ENCODE data around the gene ATAT1. TPM values are rescaled to one million over a fixed set of nuclear protein-coding genes. Genes with fewer than 3 reads are reported as not detected.
A peak's percentile ranks its signal among the peaks of the same experiment; 100 is the strongest.

Gene ATAT1
- total RNA-seq, 4 donors from 2014 or later = 8.5 to 10.2 (median 10.1) TPM; not detected in 1

DNA sequence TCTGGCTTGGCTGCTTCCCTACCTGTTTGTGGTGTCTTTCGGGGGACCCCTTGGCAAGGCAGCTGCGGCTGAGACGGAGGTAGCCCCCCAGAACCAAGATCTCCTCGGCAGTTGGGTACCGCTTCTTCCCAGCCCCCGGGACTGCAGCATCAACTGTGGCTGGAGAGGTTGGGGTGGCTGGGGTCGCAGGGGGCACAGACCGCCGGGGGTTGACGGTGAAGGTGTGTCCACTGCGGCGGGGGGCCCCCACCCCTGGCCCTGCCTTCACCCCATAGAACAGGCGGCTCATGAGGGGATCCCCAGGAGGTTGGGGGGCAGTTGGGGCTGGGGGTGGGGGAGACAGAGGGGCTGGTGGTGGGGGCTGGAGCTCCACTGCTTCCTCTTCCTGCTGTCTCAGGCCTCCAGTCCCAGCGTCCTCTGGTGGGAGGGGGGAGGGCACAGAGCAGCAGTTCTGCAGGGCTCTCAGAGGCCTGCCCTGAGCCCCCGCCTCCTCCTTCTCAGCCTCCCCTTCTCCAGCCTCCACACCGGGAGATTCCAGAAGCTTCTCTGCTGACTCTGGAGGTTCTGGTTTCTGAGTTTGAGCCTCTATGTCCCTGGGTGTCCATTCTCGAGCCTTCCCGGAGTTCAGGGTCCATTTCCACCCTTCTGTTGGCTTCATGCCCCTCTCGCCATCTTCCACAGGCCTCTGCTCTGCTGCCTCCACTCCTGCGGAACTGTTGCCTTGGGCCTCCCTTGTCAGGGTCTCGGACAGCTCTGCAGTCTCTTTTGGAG, 57.9 kb downstream of the ATAT1 start:
- H3K27ac ChIP-seq = peak overlapping the region; percentile 98 to 99
- TF ChIP-seq POLR2A (IDR thresholded peaks at IDR 0.05) = no peak
- TF ChIP-seq, protein P1, sequence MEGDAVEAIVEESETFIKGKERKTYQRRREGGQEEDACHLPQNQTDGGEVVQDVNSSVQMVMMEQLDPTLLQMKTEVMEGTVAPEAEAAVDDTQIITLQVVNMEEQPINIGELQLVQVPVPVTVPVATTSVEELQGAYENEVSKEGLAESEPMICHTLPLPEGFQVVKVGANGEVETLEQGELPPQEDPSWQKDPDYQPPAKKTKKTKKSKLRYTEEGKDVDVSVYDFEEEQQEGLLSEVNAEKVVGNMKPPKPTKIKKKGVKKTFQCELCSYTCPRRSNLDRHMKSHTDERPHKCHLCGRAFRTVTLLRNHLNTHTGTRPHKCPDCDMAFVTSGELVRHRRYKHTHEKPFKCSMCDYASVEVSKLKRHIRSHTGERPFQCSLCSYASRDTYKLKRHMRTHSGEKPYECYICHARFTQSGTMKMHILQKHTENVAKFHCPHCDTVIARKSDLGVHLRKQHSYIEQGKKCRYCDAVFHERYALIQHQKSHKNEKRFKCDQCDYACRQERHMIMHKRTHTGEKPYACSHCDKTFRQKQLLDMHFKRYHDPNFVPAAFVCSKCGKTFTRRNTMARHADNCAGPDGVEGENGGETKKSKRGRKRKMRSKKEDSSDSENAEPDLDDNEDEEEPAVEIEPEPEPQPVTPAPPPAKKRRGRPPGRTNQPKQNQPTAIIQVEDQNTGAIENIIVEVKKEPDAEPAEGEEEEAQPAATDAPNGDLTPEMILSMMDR (IDR thresholded peaks at IDR 0.05) = no peak
- peak in 1 of 2 donors; percentile 45 for DNase-seq
- intact Hi-C loops (cut with DNase I; ENCODE audit: low total_unique reads) = no loop called here
- peaks cover 3 to 29% of the 10 kb centered on the region in 2 donors for H3K4me1 ChIP-seq
- peak overlapping the region; percentile 79 to 99 for H3K4me3 ChIP-seq
- H3K9me3 ChIP-seq = no peaks in the 10 kb centered on the region
- no peaks in the 10 kb centered on the region for H3K36me3 ChIP-seq
- no peaks in the 10 kb centered on the region for H3K27me3 ChIP-seq

DNA sequence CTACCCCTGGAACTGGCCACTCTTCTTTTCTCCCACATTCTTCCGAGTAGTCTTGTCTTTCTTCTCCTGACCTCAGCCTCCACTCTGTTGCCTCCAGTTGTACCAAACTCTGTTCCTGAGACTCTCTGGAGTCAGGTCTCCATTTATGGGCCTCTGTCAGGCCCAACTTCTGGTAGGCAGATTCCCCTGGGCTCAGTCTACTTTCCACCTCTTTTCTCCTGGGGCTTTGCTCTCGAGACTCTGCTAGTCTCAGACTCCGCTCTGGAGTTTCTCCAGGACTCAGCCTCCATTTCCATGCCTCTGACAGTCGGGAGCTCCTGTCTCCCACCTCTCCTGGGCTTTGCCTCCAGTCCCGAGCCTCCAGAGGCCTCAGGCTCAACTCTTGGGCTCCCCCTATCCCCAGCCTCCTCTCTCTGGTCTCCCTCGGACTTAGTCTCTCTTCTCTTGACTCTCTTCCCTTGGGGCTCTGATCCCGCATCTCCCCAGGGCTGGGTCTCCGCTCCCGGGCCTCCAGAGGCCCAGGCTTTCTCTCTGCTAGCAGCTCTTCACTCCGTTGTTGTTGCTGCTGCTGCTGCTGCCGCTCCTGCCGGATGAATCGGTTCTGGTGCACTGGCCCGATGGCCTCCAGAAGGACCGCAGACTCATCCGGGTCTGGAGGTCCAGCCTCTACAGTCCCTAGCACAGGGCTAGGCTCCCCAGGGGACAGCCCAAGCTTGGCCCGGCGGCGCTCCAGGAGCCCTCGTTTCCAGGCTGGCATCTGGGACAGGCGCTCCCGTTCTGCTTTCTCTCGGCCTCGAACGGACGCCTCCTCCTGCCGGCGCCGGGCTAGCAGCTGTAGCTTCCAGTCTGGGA, 58.7 kb downstream of the ATAT1 start:
- peak overlapping the region; percentile 98 to 99 for H3K27ac ChIP-seq
- no peaks in the 10 kb centered on the region for H3K27me3 ChIP-seq
- no peak for TF ChIP-seq POLR2A (IDR thresholded peaks at IDR 0.05)
- TF ChIP-seq, protein P1 (IDR thresholded peaks at IDR 0.05) = peak in 1 of 4 experiments; percentile 42
- DNase-seq = peak in 1 of 2 donors; percentile 41
- intact Hi-C loops (cut with DNase I; ENCODE audit: low total_unique reads) = loop anchor here (2.0 kb wide), 1 partner anchor 35 kb away; the partner anchor contains the start of gene TUBB
- no peaks in the 10 kb centered on the region for H3K9me3 ChIP-seq
- H3K4me1 ChIP-seq = peaks cover 8 to 28% of the 10 kb centered on the region in 2 donors
- peak overlapping the region; percentile 79 to 99 for H3K4me3 ChIP-seq
- H3K36me3 ChIP-seq = no peaks in the 10 kb centered on the region

DNA sequence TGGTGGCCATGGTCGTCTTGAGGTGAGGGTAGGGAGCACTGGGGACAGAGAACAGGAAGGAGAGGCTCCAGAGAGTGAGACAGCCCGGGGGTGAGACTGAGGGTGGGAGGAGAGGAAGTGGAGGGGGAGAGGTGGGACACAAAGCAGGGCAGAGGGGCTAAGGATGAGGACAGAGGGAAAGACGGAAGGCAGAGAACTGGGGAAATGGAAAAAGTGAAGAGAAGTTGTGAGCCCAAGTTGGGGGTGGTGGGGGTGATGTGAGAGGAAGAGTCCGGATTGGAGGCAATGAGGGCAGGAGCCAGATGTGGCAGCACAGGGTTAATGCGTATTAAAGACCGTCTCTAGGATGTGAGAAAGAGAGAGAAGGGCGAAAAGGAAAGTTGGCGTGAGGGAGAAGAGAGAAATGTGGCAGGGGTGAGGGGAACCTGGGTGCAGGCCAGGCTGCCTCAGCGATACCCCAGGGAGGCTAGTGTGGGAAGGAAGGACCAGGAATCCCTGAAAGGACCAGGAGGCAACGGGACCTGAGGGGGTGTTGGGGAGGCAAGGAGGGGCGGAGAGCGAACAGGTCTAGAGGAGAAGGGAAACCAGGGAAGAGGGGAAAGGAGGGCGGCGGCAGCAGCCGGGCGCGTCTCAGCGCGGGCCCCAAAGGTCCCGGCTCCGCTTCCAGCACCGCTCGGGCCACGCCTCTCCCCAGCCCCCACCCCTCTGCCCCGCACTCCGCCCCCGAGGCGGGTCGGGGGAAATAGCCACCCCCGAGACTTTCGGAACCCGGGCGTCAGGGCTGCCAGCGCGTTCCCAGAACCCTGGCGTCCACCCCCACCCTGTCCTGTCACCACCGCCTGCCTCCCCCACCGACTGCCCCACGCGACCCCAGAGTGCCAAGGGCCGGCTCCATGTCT, 59.6 kb downstream of the ATAT1 start, which contains the start of gene PPP1R18:
PPP1R18 (minus strand) TSS at position 637 of the 899 bp plus-strand sequence; CDS start at position 10, 627 bp downstream.
- Histone ChIP-seq H3K4me3 (peak within 1 kb of the TSS; percentile 79 to 99), H3K27me3 (no peaks in the 10 kb centered on the region), H3K36me3 (no peaks in the 10 kb centered on the region), H3K27ac (peak within 1 kb of the TSS; percentile 98 to 99), H3K9me3 (no peaks in the 10 kb centered on the region), H3K4me1 (peaks cover 8 to 26% of the 10 kb centered on the region in 2 donors)
- peak; percentile 87 for DNase-seq
- intact Hi-C loops (cut with DNase I; ENCODE audit: low total_unique reads) = loop anchor here (2.0 kb wide), 1 partner anchor 35 kb away; the partner anchor contains the start of gene TUBB
- peak in 1 of 2 donors; percentile 45 for TF ChIP-seq POLR2A (IDR thresholded peaks at IDR 0.05)
- TF ChIP-seq, protein P1 (IDR thresholded peaks at IDR 0.05) = no peak

DNA sequence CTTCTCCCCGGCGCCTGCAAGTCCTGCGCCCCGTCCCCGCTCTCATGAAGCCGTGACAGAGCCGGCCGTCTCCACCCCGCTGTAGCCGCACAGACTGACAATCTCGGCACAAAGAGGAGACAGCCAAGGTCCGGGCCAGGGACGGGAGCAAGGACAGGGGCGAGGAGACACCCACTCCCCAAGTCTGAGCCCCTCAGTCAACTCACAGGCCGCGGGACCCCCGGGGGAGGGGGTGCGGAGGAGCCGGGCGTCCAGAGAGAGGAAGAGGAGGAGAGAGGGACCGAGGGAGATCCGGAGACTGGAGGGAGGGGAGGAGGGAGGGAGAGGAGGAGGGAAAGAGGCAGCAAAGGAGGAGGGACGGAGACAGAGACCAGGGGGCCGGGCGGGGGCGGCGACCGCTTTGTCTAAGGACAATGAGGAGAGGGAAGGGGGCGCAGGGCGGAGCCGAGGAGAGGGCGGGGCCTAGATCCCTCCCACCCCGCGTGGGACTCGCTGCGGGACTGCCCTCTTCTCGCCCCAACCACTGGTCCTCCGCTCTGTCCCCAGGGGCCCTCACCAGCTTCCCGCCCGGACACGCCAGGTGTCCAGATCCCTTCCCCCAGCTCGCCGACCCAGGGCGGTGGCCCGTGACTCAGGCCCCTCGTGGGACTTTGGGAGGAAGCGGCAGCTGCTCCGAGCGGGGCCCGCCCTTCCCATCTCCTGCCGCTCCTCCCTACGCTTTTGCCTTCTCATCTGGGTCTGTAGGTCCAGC, 60.4 kb downstream of the ATAT1 start:
- Histone ChIP-seq H3K9me3 (no peaks in the 10 kb centered on the region), H3K4me3 (peak overlapping the region; percentile 79 to 99), H3K27me3 (no peaks in the 10 kb centered on the region), H3K4me1 (peaks cover 8 to 20% of the 10 kb centered on the region in 2 donors), H3K27ac (peak overlapping the region; percentile 98 to 99), H3K36me3 (no peaks in the 10 kb centered on the region)
- TF ChIP-seq POLR2A (IDR thresholded peaks at IDR 0.05) = peak; percentile 23 to 59
- TF ChIP-seq, protein P1 (IDR thresholded peaks at IDR 0.05) = no peak
- peak; percentile 97 for DNase-seq
- intact Hi-C loops (cut with DNase I; ENCODE audit: low total_unique reads) = loop anchor here (2.0 kb wide), 1 partner anchor 34 kb away; the partner anchor contains the start of gene TUBB
